ENCODE data around the gene PACRGL.
A peak's percentile ranks its signal among the peaks of the same experiment; 100 is the strongest.

Gene PACRGL

GRCh38 chr4:20683766-20684165 lies 16.5 kb upstream of the PACRGL start:
- no peak for DNase-seq
- no peak overlapping the region for H3K27ac ChIP-seq (ENCODE audit: low read length)
- H3K4me3 ChIP-seq (ENCODE audit: low read depth in 1 of 2, low read length in 2 of 2): no peak overlapping the region
- ATAC-seq (ENCODE audit: insufficient read depth, low read depth): no peak
- H3K4me2 ChIP-seq (ENCODE audit: insufficient read depth, low read length): no peak overlapping the region
- H3K4me1 ChIP-seq (ENCODE audit: insufficient read depth, low read length): no peaks in the 10 kb centered on the region
- no peak overlapping the region for H2AFZ ChIP-seq (ENCODE audit: low read depth, low read length)
- H4K20me1 ChIP-seq (ENCODE audit: insufficient read depth, low read length): no peaks in the 10 kb centered on the region
- no peaks in the 10 kb centered on the region for H3K36me3 ChIP-seq (ENCODE audit: insufficient read depth, low read length)
- H3K79me2 ChIP-seq (ENCODE audit: insufficient read depth, low read length): no peaks in the 10 kb centered on the region
- H3K9ac ChIP-seq (ENCODE audit: low read depth, low read length): no peak overlapping the region
- H3K9me3 ChIP-seq (ENCODE audit: insufficient read depth, low read length, severe bottlenecking): no peaks in the 10 kb centered on the region
- peaks cover 4% of the 10 kb centered on the region for H3K27me3 ChIP-seq (ENCODE audit: insufficient read depth, low read length, poor library complexity)
- TF ChIP-seq, protein P1, sequence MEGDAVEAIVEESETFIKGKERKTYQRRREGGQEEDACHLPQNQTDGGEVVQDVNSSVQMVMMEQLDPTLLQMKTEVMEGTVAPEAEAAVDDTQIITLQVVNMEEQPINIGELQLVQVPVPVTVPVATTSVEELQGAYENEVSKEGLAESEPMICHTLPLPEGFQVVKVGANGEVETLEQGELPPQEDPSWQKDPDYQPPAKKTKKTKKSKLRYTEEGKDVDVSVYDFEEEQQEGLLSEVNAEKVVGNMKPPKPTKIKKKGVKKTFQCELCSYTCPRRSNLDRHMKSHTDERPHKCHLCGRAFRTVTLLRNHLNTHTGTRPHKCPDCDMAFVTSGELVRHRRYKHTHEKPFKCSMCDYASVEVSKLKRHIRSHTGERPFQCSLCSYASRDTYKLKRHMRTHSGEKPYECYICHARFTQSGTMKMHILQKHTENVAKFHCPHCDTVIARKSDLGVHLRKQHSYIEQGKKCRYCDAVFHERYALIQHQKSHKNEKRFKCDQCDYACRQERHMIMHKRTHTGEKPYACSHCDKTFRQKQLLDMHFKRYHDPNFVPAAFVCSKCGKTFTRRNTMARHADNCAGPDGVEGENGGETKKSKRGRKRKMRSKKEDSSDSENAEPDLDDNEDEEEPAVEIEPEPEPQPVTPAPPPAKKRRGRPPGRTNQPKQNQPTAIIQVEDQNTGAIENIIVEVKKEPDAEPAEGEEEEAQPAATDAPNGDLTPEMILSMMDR (IDR thresholded peaks at IDR 0.05; ENCODE audit: borderline replicate concordance, extremely low read depth, low read length, poor library complexity, severe bottlenecking): no peak
- no peak for TF ChIP-seq EZH2 (IDR thresholded peaks at IDR 0.05; ENCODE audit: borderline replicate concordance, low read depth, low read length, severe bottlenecking)

DNA sequence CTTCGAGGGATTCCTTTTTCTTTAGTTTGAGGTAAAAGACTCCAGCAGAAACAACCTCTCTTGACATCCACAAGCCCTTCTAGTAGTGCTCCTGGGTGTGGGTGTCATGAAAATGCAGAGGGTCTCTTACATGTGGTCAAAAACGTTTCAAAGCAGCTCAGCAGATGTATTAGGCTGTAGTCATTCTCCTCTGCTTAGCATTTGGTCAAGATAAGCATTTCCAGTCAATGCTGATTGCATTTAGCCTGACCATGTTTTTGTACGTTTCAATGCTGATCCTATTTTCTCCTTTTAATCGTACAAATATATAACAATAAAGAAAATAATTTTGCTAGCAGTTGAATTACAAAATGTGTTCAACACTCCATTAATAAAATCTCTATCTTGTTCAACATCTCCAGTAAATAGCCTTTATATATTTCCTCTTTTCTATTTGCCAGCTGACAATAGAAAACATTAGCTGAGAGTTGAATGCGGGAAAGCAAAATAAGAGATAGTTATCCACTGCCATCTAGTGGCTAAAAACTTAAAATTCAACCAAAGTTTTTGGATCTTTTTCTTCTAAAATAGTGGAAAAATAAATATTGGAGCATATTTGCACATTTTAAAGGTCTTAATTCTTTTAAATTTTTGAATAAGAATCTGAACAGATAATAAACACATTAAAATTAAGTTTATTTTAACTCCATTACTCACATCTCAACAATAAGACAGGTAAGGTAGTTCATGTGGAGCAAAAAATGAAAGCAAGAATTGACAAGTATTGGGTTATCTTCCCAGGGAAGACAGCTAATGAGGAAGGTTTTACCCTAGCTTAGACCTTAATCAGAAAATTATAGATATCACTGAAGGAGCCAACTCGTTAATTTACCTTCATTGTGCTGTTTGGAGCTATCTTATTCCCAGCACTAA lies 15.2 kb upstream of the PACRGL start:
- TF ChIP-seq EZH2 (IDR thresholded peaks at IDR 0.05; ENCODE audit: borderline replicate concordance, low read depth, low read length, severe bottlenecking): no peak
- TF ChIP-seq, protein P1 (IDR thresholded peaks at IDR 0.05; ENCODE audit: borderline replicate concordance, extremely low read depth, low read length, poor library complexity, severe bottlenecking): peak; percentile 62
- ATAC-seq (ENCODE audit: insufficient read depth, low read depth) (no peak), DNase-seq (no peak)
- H3K4me1 ChIP-seq (ENCODE audit: insufficient read depth, low read length): no peaks in the 10 kb centered on the region
- no peaks in the 10 kb centered on the region for H4K20me1 ChIP-seq (ENCODE audit: insufficient read depth, low read length)
- H3K27ac ChIP-seq (ENCODE audit: low read length): no peak overlapping the region
- H3K4me2 ChIP-seq (ENCODE audit: insufficient read depth, low read length): no peak overlapping the region
- no peaks in the 10 kb centered on the region for H3K9me3 ChIP-seq (ENCODE audit: insufficient read depth, low read length, severe bottlenecking)
- H3K9ac ChIP-seq (ENCODE audit: low read depth, low read length): no peak overlapping the region
- H2AFZ ChIP-seq (ENCODE audit: low read depth, low read length): no peak overlapping the region
- H3K79me2 ChIP-seq (ENCODE audit: insufficient read depth, low read length): no peaks in the 10 kb centered on the region
- peaks cover 4% of the 10 kb centered on the region for H3K27me3 ChIP-seq (ENCODE audit: insufficient read depth, low read length, poor library complexity)
- H3K36me3 ChIP-seq (ENCODE audit: insufficient read depth, low read length): no peaks in the 10 kb centered on the region
- H3K4me3 ChIP-seq (ENCODE audit: low read depth in 1 of 2, low read length in 2 of 2): no peak overlapping the region

DNA sequence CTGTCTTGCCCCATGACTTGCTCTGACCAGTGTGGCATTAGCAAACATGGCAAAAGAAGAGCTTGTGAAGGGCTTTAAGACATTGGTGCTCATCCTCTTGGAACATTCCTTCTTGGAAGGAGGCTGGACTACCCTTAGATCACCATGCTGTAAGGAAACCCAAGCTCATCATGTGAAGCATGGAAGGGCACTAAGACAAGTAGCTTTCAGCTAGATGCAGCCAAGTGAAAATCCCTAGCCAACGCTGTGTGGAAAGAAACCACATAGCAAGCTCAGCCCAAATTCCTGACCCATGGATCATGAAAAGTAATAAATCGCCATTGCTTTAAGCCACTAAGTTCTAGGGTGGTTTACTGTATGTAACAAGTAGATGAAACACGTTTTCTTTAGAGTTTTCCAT lies 12.4 kb upstream of the PACRGL start:
- Histone ChIP-seq H4K20me1 (ENCODE audit: insufficient read depth, low read length) (no peaks in the 10 kb centered on the region), H3K9ac (ENCODE audit: low read depth, low read length) (no peak overlapping the region), H3K27ac (ENCODE audit: low read length) (no peak overlapping the region), H3K79me2 (ENCODE audit: insufficient read depth, low read length) (no peaks in the 10 kb centered on the region), H3K27me3 (ENCODE audit: insufficient read depth, low read length, poor library complexity) (peaks cover 6% of the 10 kb centered on the region), H3K9me3 (ENCODE audit: insufficient read depth, low read length, severe bottlenecking) (no peaks in the 10 kb centered on the region), H3K4me2 (ENCODE audit: insufficient read depth, low read length) (no peak overlapping the region), H3K4me3 (ENCODE audit: low read depth in 1 of 2, low read length in 2 of 2) (no peak overlapping the region), H3K36me3 (ENCODE audit: insufficient read depth, low read length) (no peaks in the 10 kb centered on the region), H2AFZ (ENCODE audit: low read depth, low read length) (no peak overlapping the region), H3K4me1 (ENCODE audit: insufficient read depth, low read length) (no peaks in the 10 kb centered on the region)
- DNase-seq (no peak), ATAC-seq (ENCODE audit: insufficient read depth, low read depth) (no peak)
- TF ChIP-seq, protein P1 (IDR thresholded peaks at IDR 0.05; ENCODE audit: borderline replicate concordance, extremely low read depth, low read length, poor library complexity, severe bottlenecking): no peak
- TF ChIP-seq EZH2 (IDR thresholded peaks at IDR 0.05; ENCODE audit: borderline replicate concordance, low read depth, low read length, severe bottlenecking): no peak

Data from DND-41 (cell line).